Progenitor cell of endocrine pancreas (in vitro differentiated cells): ENCODE data around the gene DPP6. TPM values are rescaled to one million over a fixed set of nuclear protein-coding genes. Genes with fewer than 3 reads are reported as not detected.

Experiments
- DNase-seq: peaks from one replicate; pipeline ENCODE4 v3.0.0; 2021; ENCODE audit warnings: low spot score; ENCODE audit not compliant: unreplicated experiment
- H3K27ac Mint-ChIP-seq: 2 replicates; pipeline ENCODE4 v1.8.0; 2021; ENCODE audit warnings: mild to moderate bottlenecking, moderate library complexity, mixed read lengths
- H3K27me3 Mint-ChIP-seq: 2 replicates; pipeline ENCODE4 v1.8.0; 2021; ENCODE audit warnings: mixed read lengths
- H3K36me3 Mint-ChIP-seq: 2 replicates; pipeline ENCODE4 v1.8.0; 2022; ENCODE audit warnings: mixed read lengths; ENCODE audit not compliant: insufficient read depth
- H3K4me1 Mint-ChIP-seq: 2 replicates; pipeline ENCODE4 v1.8.0; 2021; ENCODE audit warnings: low read depth, mixed read lengths
- H3K4me3 Mint-ChIP-seq: 2 replicates; pipeline ENCODE4 v1.8.0; 2021; ENCODE audit warnings: low read depth, mild to moderate bottlenecking, moderate library complexity, mixed read lengths
- H3K9me3 Mint-ChIP-seq: 2 replicates; pipeline ENCODE4 v1.8.0; 2021; ENCODE audit warnings: low read depth, mixed read lengths
- CTCF ChIP-seq: fragments of 200-600 bp; sonication (generic); IDR thresholded peaks from one replicate; pipeline ENCODE4 v1.5.0; 2021; ENCODE audit warnings: antibody characterized with exemption, mild to moderate bottlenecking; ENCODE audit not compliant: unreplicated experiment
- total RNA-seq: library from RNA; stranded (reverse); gene quantifications from 2 replicates; pipeline ENCODE4 v1.2.1, GENCODE V29; 2021

DPP6 gene
- total RNA-seq, 1 donor from 2014 or later, result 13.4 TPM

DNA sequence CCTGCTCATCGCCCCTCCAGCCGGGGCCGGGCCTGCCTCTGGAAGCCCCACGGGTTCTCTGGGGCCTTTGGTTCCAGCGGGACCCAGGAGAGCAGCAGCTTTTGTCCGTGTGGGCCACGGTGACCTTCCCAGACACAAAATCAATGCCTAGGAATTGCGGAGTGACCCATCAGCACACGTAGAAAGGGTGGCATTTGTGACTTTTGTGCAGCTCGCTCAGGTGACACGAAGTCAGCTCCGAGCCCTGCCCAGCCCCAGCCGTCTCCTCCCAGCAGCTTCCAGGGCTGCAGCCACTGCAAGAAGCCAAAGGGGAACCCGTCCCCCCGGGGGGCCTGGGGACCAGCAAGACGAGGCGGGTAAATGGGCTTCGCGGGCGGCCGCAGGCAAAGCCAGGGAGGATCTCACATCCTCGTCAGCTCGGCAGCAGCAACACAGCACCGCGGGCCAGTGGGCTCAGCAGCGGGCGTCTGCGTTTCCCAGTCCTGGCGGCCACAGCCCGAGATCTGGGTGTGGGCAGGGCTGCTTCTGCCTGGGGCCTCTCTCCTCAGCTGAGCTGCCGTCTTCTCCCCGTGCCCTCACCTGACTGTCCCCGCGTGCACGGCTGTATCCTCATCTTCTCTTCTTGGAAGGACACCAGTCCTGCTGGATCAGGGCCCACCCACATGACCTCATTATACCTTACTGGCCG, 862.3 kb downstream of the DPP6 start:
- peaks cover 9% of the 10 kb centered on the region for H3K4me1 Mint-ChIP-seq
- H3K36me3 Mint-ChIP-seq, result peaks cover 2% of the 10 kb centered on the region
- peaks cover 21% of the 10 kb centered on the region for H3K27me3 Mint-ChIP-seq
- peaks cover 6% of the 10 kb centered on the region for H3K9me3 Mint-ChIP-seq
- no peak for TF ChIP-seq CTCF
- H3K27ac Mint-ChIP-seq, result no peak overlapping the region
- no peak overlapping the region for H3K4me3 Mint-ChIP-seq
- no peak for DNase-seq

- Mint-ChIP-seq H3K36me3 (peaks cover 2% of the 10 kb centered on the region), H3K9me3 (peaks cover 6% of the 10 kb centered on the region), H3K4me3 (no peak overlapping the region), H3K27ac (no peak overlapping the region), H3K4me1 (peaks cover 9% of the 10 kb centered on the region), H3K27me3 (peaks cover 24% of the 10 kb centered on the region)
- no peak for TF ChIP-seq CTCF
- DNase-seq, result no peak
Observed at GRCh38 chr7:154914996-154915380, 862.8 kb downstream of the DPP6 start.

GRCh38 chr7:154915600-154915999, 863.4 kb downstream of the DPP6 start:
- TF ChIP-seq CTCF, result no peak
- no peak for DNase-seq
- Mint-ChIP-seq H3K27ac (no peak overlapping the region), H3K4me3 (no peak overlapping the region), H3K9me3 (peaks cover 6% of the 10 kb centered on the region), H3K36me3 (peaks cover 2% of the 10 kb centered on the region), H3K27me3 (peaks cover 29% of the 10 kb centered on the region), H3K4me1 (peaks cover 9% of the 10 kb centered on the region)

- TF ChIP-seq CTCF, result no peak
- DNase-seq, result no peak
- H3K4me3 Mint-ChIP-seq, result no peak overlapping the region
- peaks cover 1% of the 10 kb centered on the region for H3K9me3 Mint-ChIP-seq
- peaks cover 29% of the 10 kb centered on the region for H3K27me3 Mint-ChIP-seq
- H3K4me1 Mint-ChIP-seq, result peaks cover 9% of the 10 kb centered on the region
- no peak overlapping the region for H3K27ac Mint-ChIP-seq
- H3K36me3 Mint-ChIP-seq, result peaks cover under 1% of the 10 kb centered on the region
Observed at GRCh38 chr7:154916381-154916780, 864.2 kb downstream of the DPP6 start.

DNA sequence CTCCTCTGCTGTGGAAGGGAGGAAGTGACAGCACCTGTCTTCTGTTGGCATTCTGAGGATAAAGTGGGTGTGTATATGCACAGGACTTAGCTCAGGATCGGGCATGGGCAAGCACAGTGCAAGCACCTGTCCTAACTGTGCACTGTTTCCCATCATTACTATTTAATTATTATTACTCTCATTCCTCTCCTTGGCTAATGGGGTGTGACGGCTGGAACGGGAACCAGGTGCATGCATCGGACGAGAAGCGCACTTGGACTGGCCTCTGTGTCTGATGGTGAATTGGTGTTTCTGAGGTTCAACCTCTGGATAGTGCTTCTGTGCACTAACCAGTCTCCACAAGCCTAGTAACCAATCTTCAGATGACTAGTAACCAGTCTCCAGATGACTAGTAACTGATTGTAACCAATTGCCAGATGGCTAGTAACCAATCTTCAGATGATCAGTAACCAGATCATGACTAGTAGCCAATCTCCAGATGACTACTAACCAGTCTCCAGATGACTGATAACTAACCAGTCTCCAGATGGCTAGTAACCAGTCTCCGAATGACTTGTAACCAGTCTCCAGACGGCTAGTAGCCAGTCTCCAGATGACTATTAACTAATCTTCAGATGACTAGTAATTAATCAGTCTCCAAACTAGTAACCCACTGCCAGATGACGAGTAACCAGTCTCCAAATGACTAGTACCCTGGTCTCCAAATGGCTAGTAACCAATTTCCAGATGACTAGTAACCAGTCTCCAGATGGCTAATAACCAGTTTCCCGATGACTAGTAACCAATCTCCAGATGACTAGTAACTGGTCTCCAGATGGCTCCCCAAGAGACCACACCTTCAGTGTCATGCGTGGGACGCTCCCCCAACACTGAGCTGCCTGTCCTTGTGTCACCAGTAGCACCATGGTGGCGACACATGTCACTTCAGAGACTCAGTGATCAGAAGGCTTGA, 864.9 kb downstream of the DPP6 start:
- no peak overlapping the region for H3K4me3 Mint-ChIP-seq
- no peaks in the 10 kb centered on the region for H3K9me3 Mint-ChIP-seq
- TF ChIP-seq CTCF, result no peak
- no peaks in the 10 kb centered on the region for H3K36me3 Mint-ChIP-seq
- H3K27ac Mint-ChIP-seq, result no peak overlapping the region
- H3K27me3 Mint-ChIP-seq, result peaks cover 28% of the 10 kb centered on the region
- no peak for DNase-seq
- H3K4me1 Mint-ChIP-seq, result peaks cover 9% of the 10 kb centered on the region
